ENCODE data around the gene TBC1D5.

TBC1D5 gene

GRCh38 chr3:17227472-17227871, 515.0 kb downstream of the TBC1D5 start:
- no peaks in the 10 kb centered on the region for H3K4me1 ChIP-seq (ENCODE audit: control insufficient read depth, insufficient read depth, low read length)
- H3K9me3 ChIP-seq (ENCODE audit: control insufficient read depth, insufficient read depth, low read length) = no peaks in the 10 kb centered on the region
- no peaks in the 10 kb centered on the region for H3K36me3 ChIP-seq (ENCODE audit: control insufficient read depth, insufficient read depth, low read length)
- no peaks in the 10 kb centered on the region for H3K27me3 ChIP-seq (ENCODE audit: control insufficient read depth, insufficient read depth, low read length)
- no peak overlapping the region for H3K27ac ChIP-seq (ENCODE audit: low read depth, low read length)
- no peak overlapping the region for H3K9ac ChIP-seq (ENCODE audit: low read depth, low read length)
- no peak overlapping the region for H3K4me3 ChIP-seq (ENCODE audit: low read depth, low read length)

- H3K9ac ChIP-seq (ENCODE audit: low read depth, low read length) = no peak overlapping the region
- H3K9me3 ChIP-seq (ENCODE audit: control insufficient read depth, insufficient read depth, low read length) = no peaks in the 10 kb centered on the region
- no peaks in the 10 kb centered on the region for H3K36me3 ChIP-seq (ENCODE audit: control insufficient read depth, insufficient read depth, low read length)
- no peaks in the 10 kb centered on the region for H3K27me3 ChIP-seq (ENCODE audit: control insufficient read depth, insufficient read depth, low read length)
- no peak overlapping the region for H3K27ac ChIP-seq (ENCODE audit: low read depth, low read length)
- no peak overlapping the region for H3K4me3 ChIP-seq (ENCODE audit: low read depth, low read length)
- no peaks in the 10 kb centered on the region for H3K4me1 ChIP-seq (ENCODE audit: control insufficient read depth, insufficient read depth, low read length)
Observed at GRCh38 chr3:17221529-17221928, 520.9 kb downstream of the TBC1D5 start.

- no peak overlapping the region for H3K4me3 ChIP-seq (ENCODE audit: low read depth, low read length)
- H3K27ac ChIP-seq (ENCODE audit: low read depth, low read length) = no peak overlapping the region
- no peaks in the 10 kb centered on the region for H3K36me3 ChIP-seq (ENCODE audit: control insufficient read depth, insufficient read depth, low read length)
- H3K4me1 ChIP-seq (ENCODE audit: control insufficient read depth, insufficient read depth, low read length) = no peaks in the 10 kb centered on the region
- H3K9me3 ChIP-seq (ENCODE audit: control insufficient read depth, insufficient read depth, low read length) = no peaks in the 10 kb centered on the region
- no peak overlapping the region for H3K9ac ChIP-seq (ENCODE audit: low read depth, low read length)
- H3K27me3 ChIP-seq (ENCODE audit: control insufficient read depth, insufficient read depth, low read length) = no peaks in the 10 kb centered on the region
Observed at GRCh38 chr3:17219593-17219992, 522.8 kb downstream of the TBC1D5 start.

GRCh38 chr3:17218587-17218986, 523.8 kb downstream of the TBC1D5 start:
- Histone ChIP-seq H3K4me3 (ENCODE audit: low read depth, low read length) (no peak overlapping the region), H3K27ac (ENCODE audit: low read depth, low read length) (no peak overlapping the region), H3K27me3 (ENCODE audit: control insufficient read depth, insufficient read depth, low read length) (no peaks in the 10 kb centered on the region), H3K9ac (ENCODE audit: low read depth, low read length) (no peak overlapping the region), H3K36me3 (ENCODE audit: control insufficient read depth, insufficient read depth, low read length) (no peaks in the 10 kb centered on the region), H3K4me1 (ENCODE audit: control insufficient read depth, insufficient read depth, low read length) (no peaks in the 10 kb centered on the region), H3K9me3 (ENCODE audit: control insufficient read depth, insufficient read depth, low read length) (no peaks in the 10 kb centered on the region)

- H3K9me3 ChIP-seq (ENCODE audit: control insufficient read depth, insufficient read depth, low read length) = no peaks in the 10 kb centered on the region
- H3K9ac ChIP-seq (ENCODE audit: low read depth, low read length) = no peak overlapping the region
- H3K4me3 ChIP-seq (ENCODE audit: low read depth, low read length) = no peak overlapping the region
- H3K36me3 ChIP-seq (ENCODE audit: control insufficient read depth, insufficient read depth, low read length) = no peaks in the 10 kb centered on the region; the same call in 1 of the 2 replicates
- H3K4me1 ChIP-seq (ENCODE audit: control insufficient read depth, insufficient read depth, low read length) = no peaks in the 10 kb centered on the region
- no peak overlapping the region for H3K27ac ChIP-seq (ENCODE audit: low read depth, low read length)
- H3K27me3 ChIP-seq (ENCODE audit: control insufficient read depth, insufficient read depth, low read length) = no peaks in the 10 kb centered on the region
Observed at GRCh38 chr3:17217588-17217987, 524.8 kb downstream of the TBC1D5 start.

- Histone ChIP-seq H3K9ac (ENCODE audit: low read depth, low read length) (no peak overlapping the region), H3K27ac (ENCODE audit: low read depth, low read length) (no peak overlapping the region), H3K36me3 (ENCODE audit: control insufficient read depth, insufficient read depth, low read length) (no peaks in the 10 kb centered on the region; the same call in 1 of the 2 replicates), H3K4me3 (ENCODE audit: low read depth, low read length) (no peak overlapping the region), H3K27me3 (ENCODE audit: control insufficient read depth, insufficient read depth, low read length) (no peaks in the 10 kb centered on the region), H3K9me3 (ENCODE audit: control insufficient read depth, insufficient read depth, low read length) (no peaks in the 10 kb centered on the region), H3K4me1 (ENCODE audit: control insufficient read depth, insufficient read depth, low read length) (no peaks in the 10 kb centered on the region)
Observed at GRCh38 chr3:17213102-17213501, 529.3 kb downstream of the TBC1D5 start.

GRCh38 chr3:17207979-17208378, 534.5 kb downstream of the TBC1D5 start:
- Histone ChIP-seq H3K4me3 (ENCODE audit: low read depth, low read length) (no peak overlapping the region), H3K27ac (ENCODE audit: low read depth, low read length) (no peak overlapping the region)

GRCh38 chr3:17207019-17207418, 535.4 kb downstream of the TBC1D5 start:
- no peak overlapping the region for H3K4me3 ChIP-seq (ENCODE audit: low read depth, low read length)
- no peaks in the 10 kb centered on the region for H3K4me1 ChIP-seq (ENCODE audit: control insufficient read depth, insufficient read depth, low read length)
- no peak overlapping the region for H3K9ac ChIP-seq (ENCODE audit: low read depth, low read length)
- no peaks in the 10 kb centered on the region for H3K27me3 ChIP-seq (ENCODE audit: control insufficient read depth, insufficient read depth, low read length)
- H3K9me3 ChIP-seq (ENCODE audit: control insufficient read depth, insufficient read depth, low read length) = peaks cover 12% of the 10 kb centered on the region; the same call in 1 of the 2 replicates
- no peaks in the 10 kb centered on the region; the same call in 1 of the 2 replicates for H3K36me3 ChIP-seq (ENCODE audit: control insufficient read depth, insufficient read depth, low read length)
- H3K27ac ChIP-seq (ENCODE audit: low read depth, low read length) = no peak overlapping the region

More at GRCh38 chr3:17207979-17208378, 534.5 kb downstream of the TBC1D5 start:
- H3K9me3 ChIP-seq (ENCODE audit: control insufficient read depth, insufficient read depth, low read length) = 0 out of 2 replicates have a peak, but pooled peaks cover 5% of the 10 kb centered on the region
- no peaks in the 10 kb centered on the region; the same call in 1 of the 2 replicates for H3K36me3 ChIP-seq (ENCODE audit: control insufficient read depth, insufficient read depth, low read length)
- H3K4me1 ChIP-seq (ENCODE audit: control insufficient read depth, insufficient read depth, low read length) = no peaks in the 10 kb centered on the region
- no peaks in the 10 kb centered on the region for H3K27me3 ChIP-seq (ENCODE audit: control insufficient read depth, insufficient read depth, low read length)
- no peak overlapping the region for H3K9ac ChIP-seq (ENCODE audit: low read depth, low read length)

- Histone ChIP-seq H3K9me3 (ENCODE audit: control insufficient read depth, insufficient read depth, low read length) (peaks cover 14% of the 10 kb centered on the region; the same call in 1 of the 2 replicates), H3K4me1 (ENCODE audit: control insufficient read depth, insufficient read depth, low read length) (no peaks in the 10 kb centered on the region), H3K36me3 (ENCODE audit: control insufficient read depth, insufficient read depth, low read length) (no peaks in the 10 kb centered on the region; the same call in 1 of the 2 replicates), H3K4me3 (ENCODE audit: low read depth, low read length) (no peak overlapping the region), H3K27me3 (ENCODE audit: control insufficient read depth, insufficient read depth, low read length) (no peaks in the 10 kb centered on the region), H3K9ac (ENCODE audit: low read depth, low read length) (no peak overlapping the region), H3K27ac (ENCODE audit: low read depth, low read length) (no peak overlapping the region)
Observed at GRCh38 chr3:17204049-17204650, 538.3 kb downstream of the TBC1D5 start.

- Histone ChIP-seq H3K4me1 (ENCODE audit: control insufficient read depth, insufficient read depth, low read length) (no peaks in the 10 kb centered on the region), H3K9ac (ENCODE audit: low read depth, low read length) (no peak overlapping the region), H3K4me3 (ENCODE audit: low read depth, low read length) (no peak overlapping the region), H3K36me3 (ENCODE audit: control insufficient read depth, insufficient read depth, low read length) (no peaks in the 10 kb centered on the region; the same call in 1 of the 2 replicates), H3K9me3 (ENCODE audit: control insufficient read depth, insufficient read depth, low read length) (peaks cover 14% of the 10 kb centered on the region; the same call in 1 of the 2 replicates), H3K27ac (ENCODE audit: low read depth, low read length) (no peak overlapping the region), H3K27me3 (ENCODE audit: control insufficient read depth, insufficient read depth, low read length) (no peaks in the 10 kb centered on the region)
Observed at GRCh38 chr3:17201538-17201937, 540.9 kb downstream of the TBC1D5 start.

- H3K4me1 ChIP-seq (ENCODE audit: control insufficient read depth, insufficient read depth, low read length) = peaks cover 17% of the 10 kb centered on the region
- no peaks in the 10 kb centered on the region for H3K27me3 ChIP-seq (ENCODE audit: control insufficient read depth, insufficient read depth, low read length)
- no peaks in the 10 kb centered on the region for H3K9me3 ChIP-seq (ENCODE audit: control insufficient read depth, insufficient read depth, low read length)
- no peak overlapping the region for H3K27ac ChIP-seq (ENCODE audit: low read depth, low read length)
- H3K36me3 ChIP-seq (ENCODE audit: control insufficient read depth, insufficient read depth, low read length) = no peaks in the 10 kb centered on the region
- no peak overlapping the region for H3K4me3 ChIP-seq (ENCODE audit: low read depth, low read length)
- H3K9ac ChIP-seq (ENCODE audit: low read depth, low read length) = no peak overlapping the region
Observed at GRCh38 chr3:17195856-17196604, 546.4 kb downstream of the TBC1D5 start.
